Measurements from ENCODE around the gene FYCO1.

FYCO1 gene

GRCh38 chr3:46020766-46021510 lies 25.3 kb upstream of the FYCO1 start:
- no peak for TF ChIP-seq GATA3 (IDR thresholded peaks at IDR 0.05; ENCODE audit: low read depth, low read length)
- no peak for TF ChIP-seq GATA2 (IDR thresholded peaks at IDR 0.05; ENCODE audit: low read depth, low read length)

GRCh38 chr3:46019707-46020106 lies 24.1 kb upstream of the FYCO1 start:
- no peak for TF ChIP-seq GATA3 (IDR thresholded peaks at IDR 0.05; ENCODE audit: low read depth, low read length)
- no peak for TF ChIP-seq GATA2 (IDR thresholded peaks at IDR 0.05; ENCODE audit: low read depth, low read length)

GRCh38 chr3:46017720-46018119 lies 22.1 kb upstream of the FYCO1 start:
- TF ChIP-seq GATA2 (IDR thresholded peaks at IDR 0.05; ENCODE audit: low read depth, low read length) (no peak), GATA3 (IDR thresholded peaks at IDR 0.05; ENCODE audit: low read depth, low read length) (no peak)

GRCh38 chr3:46013316-46014094 lies 17.9 kb upstream of the FYCO1 start:
- TF ChIP-seq GATA2 (IDR thresholded peaks at IDR 0.05; ENCODE audit: low read depth, low read length) (no peak), GATA3 (IDR thresholded peaks at IDR 0.05; ENCODE audit: low read depth, low read length) (no peak)

- TF ChIP-seq GATA3 (IDR thresholded peaks at IDR 0.05; ENCODE audit: low read depth, low read length) = no peak
- no peak for TF ChIP-seq GATA2 (IDR thresholded peaks at IDR 0.05; ENCODE audit: low read depth, low read length)
Measured at GRCh38 chr3:46012246-46012645, 16.6 kb upstream of the FYCO1 start.

GRCh38 chr3:46010519-46011113 lies 15.0 kb upstream of the FYCO1 start:
- no peak for TF ChIP-seq GATA3 (IDR thresholded peaks at IDR 0.05; ENCODE audit: low read depth, low read length)
- no peak for TF ChIP-seq GATA2 (IDR thresholded peaks at IDR 0.05; ENCODE audit: low read depth, low read length)

GRCh38 chr3:46008058-46008457 lies 12.4 kb upstream of the FYCO1 start:
- TF ChIP-seq GATA3 (IDR thresholded peaks at IDR 0.05; ENCODE audit: low read depth, low read length) (no peak), GATA2 (IDR thresholded peaks at IDR 0.05; ENCODE audit: low read depth, low read length) (no peak)

GRCh38 chr3:46007280-46007679 lies 11.7 kb upstream of the FYCO1 start:
- TF ChIP-seq GATA2 (IDR thresholded peaks at IDR 0.05; ENCODE audit: low read depth, low read length) (no peak), GATA3 (IDR thresholded peaks at IDR 0.05; ENCODE audit: low read depth, low read length) (no peak)

- TF ChIP-seq GATA3 (IDR thresholded peaks at IDR 0.05; ENCODE audit: low read depth, low read length) (no peak), GATA2 (IDR thresholded peaks at IDR 0.05; ENCODE audit: low read depth, low read length) (no peak)
Measured at GRCh38 chr3:46006238-46007032, 10.8 kb upstream of the FYCO1 start.

GRCh38 chr3:46001178-46001577 lies 5.6 kb upstream of the FYCO1 start:
- TF ChIP-seq GATA3 (IDR thresholded peaks at IDR 0.05; ENCODE audit: low read depth, low read length) = no peak

- TF ChIP-seq GATA3 (IDR thresholded peaks at IDR 0.05; ENCODE audit: low read depth, low read length) = no peak
- TF ChIP-seq GATA2 (IDR thresholded peaks at IDR 0.05; ENCODE audit: low read depth, low read length) = no peak
Measured at GRCh38 chr3:45997942-45998341, 2.3 kb upstream of the FYCO1 start.

- TF ChIP-seq GATA3 (IDR thresholded peaks at IDR 0.05; ENCODE audit: low read depth, low read length) = no peak
- TF ChIP-seq GATA2 (IDR thresholded peaks at IDR 0.05; ENCODE audit: low read depth, low read length) = no peak
Measured at GRCh38 chr3:45994419-45995235, 997 bp downstream of the FYCO1 start.

- TF ChIP-seq GATA3 (IDR thresholded peaks at IDR 0.05; ENCODE audit: low read depth, low read length) (no peak), GATA2 (IDR thresholded peaks at IDR 0.05; ENCODE audit: low read depth, low read length) (no peak)
Measured at GRCh38 chr3:45993421-45994027, 2.1 kb downstream of the FYCO1 start.
